Daoy (cell line): ENCODE results near the gene TRNP1. TPM values are rescaled to one million over a fixed set of nuclear protein-coding genes. Genes with fewer than 3 reads are reported as not detected.

Experiments used
- DNase-seq: peaks from one replicate; pipeline ENCODE4 v3.0.0-alpha.2; 2015; ENCODE audit warnings: low read depth
- total RNA-seq: library from RNA; depleted of rRNA; stranded (reverse); fragments of >200 nt; shearing (Covaris generic); gene quantifications from 2 replicates; pipeline ENCODE4 v1.2.3, GENCODE V29; 2014

Gene TRNP1
- total RNA-seq, 1 experiment from 2014 or later, result 3.3 TPM

DNA sequence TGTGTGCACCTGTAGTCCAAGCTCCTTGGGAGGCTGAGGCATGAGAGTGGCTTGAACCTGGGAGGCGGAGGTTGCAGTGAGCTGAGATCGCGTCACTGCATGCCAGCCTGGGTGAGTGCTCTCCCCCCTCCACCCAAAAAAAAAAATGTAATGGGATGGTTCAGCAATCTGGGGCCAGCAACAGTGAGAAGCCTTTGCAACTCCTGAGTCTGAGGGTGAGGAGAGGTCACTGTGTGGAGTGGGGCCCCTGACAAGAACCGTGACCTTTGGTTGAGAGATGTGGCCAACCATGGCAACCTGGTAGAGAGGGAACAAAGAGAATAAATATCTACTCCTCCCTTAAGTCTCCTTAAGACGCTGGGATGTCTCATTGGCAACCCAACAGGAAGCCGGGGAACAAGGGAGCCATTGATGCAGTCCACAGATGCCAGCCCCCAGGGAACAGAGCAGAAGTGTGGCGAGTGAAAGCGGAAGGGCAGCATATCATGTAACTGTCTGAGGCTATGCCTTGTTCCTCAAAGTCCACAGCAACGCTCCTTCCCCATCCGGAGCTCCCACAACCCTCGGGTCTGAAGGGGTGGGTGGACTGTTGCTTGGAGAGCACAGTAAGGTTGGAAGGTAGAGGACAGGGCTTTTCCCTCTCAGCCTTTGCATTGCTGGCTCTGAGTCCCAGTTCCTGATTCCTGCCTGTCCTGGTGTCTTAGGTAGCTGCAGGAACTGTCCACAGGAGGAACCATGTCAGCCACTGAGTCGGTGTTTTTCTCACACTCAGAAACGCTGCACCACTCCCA lies 8.3 kb downstream of the TRNP1 start:
- DNase-seq, result peak; percentile 59

DNA sequence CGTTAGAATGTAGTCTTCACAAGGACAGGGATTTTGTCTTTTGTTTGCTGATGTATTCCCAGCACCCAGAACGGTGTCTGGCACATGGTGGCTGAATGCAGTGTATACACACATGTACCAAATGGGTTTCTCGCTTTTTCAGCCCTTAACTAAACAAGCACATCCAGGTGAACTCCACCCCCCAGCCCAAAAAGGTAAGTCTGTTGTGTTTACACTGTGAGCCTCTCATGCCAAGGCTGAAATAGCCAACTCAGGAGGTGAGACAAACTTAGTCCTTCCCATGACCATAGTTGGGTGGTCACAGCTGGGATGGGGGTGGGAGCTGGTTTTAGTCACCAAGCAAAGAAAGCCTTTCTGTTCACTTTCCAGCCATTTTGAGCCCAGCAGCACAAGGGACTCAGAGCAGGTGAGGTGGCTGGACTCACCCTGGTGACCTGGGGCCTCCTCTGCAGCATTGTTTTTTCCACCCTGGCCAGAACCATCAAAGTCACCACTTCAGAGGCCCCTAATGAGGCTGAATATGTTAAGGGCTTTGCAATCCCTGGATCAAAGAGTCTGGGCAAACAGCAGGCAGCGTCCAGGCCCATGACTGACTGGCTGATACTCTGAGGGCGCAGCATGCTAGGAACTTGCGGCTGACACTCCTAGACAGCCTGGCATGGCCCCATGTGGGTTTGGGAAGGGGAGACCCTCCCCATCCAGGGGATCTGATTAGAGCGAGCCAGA lies 10.4 kb downstream of the TRNP1 start:
- DNase-seq, result no peak

DNA sequence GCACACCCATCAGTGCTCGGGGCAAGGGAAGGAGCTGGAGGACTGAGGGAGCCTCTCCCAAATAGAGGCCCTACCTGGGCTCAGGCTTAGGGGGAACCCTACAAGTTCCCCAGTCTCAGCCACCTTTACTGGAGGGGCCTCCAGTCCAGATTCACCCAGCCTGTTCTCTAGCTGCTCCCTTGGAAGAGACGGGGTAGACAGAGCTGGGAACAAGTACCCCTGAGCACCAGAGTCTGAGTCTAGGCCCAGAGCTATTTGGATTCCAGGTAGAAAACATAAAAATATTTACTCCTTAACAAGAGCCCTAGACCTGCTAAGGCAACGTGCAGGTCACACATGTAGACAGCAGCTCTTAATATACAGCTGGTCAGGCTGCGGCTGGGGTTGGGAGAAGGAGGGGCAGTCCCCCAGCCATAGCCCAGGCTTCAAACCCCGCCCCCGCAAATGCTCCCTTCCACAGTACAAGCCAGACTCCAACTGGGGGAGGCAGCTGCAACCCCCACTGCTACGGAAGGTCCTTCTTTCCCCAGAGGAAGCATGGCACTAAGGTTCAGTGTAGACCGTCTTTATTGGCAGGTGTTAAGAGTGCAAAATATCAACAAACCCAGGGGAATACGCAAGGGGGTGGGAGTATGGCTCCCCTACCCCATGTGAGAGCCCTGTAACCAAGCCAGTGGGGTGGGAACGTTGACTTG lies 11.1 kb downstream of the TRNP1 start:
- no peak for DNase-seq

DNA sequence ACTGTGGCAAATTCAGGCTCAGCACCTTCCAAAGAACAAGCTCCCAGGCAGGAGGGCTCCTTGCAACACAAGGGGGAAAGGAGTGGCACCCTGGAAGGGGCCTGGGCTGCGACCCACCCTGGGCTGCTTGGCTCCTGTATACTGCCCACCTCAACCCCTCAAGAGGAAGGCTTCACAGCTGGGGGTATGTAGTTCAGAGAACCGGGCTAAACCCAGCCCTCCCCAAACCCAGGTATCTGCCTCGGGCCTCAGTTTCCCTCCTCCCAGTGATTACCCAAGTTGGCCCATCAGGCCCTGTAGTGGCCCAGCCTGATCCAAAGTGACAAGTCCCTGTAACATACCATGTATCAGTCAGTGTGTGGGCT lies 11.7 kb downstream of the TRNP1 start:
- no peak for DNase-seq

DNA sequence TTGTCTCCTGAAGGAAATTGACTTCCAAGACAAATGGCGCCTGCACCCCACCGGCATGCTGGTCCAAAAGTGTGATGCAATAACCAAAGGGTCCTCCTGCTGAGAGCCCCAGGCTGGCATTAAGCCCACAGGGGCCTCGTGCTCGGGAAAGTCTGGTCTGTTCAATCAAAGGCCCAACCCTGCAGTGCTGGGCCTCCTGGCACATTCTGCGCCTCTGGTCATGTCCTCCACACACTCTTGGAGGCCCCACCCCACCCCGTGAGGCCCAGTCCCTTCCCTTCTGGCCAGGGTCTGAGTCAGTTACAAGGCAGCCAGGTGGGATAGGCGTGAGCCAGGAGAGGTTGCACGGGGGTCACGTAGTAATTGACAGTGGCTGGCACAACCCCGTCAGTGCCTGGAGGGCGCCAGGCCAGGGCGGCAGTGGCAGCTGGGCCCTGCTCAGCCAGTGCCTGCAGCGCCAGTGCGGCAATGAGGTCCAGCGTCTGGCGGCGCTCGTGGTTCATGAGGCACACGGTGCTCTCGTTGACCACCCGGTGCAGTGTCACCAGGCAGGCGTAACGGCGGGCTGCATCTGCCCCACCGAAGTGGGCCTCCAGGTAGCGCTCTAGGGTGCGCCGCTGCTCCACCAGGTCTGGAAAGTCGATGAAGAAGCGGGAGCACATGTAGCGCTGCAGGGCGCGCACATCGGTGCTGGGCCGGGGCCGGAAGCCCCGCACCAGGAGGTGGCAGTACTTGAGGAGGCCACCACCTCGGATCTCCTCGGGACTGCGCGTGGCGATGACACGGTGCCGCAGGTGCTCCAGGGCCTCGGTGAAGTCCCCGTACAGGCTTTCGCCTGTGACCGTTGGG lies 12.4 kb downstream of the TRNP1 start:
- no peak for DNase-seq

DNA sequence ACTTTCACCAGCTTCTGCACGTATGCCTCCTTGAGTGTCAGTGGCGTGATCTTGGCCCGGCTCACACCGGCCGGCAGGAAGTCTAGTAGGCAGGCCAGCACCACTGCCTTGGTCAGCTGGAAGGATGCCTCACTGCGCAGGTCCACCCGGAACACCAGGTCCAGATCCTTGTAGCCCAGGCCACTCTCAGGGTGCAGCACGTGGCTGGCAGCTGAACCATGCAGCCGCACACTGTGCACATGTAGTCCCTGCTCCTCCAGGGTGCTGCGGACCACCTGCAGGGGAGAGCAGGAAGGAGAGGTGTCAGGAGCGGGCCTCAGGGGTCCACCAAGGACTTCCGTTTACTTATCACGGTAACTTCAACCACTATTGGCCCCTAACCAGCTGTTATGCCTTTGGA lies 13.2 kb downstream of the TRNP1 start:
- no peak for DNase-seq

DNA sequence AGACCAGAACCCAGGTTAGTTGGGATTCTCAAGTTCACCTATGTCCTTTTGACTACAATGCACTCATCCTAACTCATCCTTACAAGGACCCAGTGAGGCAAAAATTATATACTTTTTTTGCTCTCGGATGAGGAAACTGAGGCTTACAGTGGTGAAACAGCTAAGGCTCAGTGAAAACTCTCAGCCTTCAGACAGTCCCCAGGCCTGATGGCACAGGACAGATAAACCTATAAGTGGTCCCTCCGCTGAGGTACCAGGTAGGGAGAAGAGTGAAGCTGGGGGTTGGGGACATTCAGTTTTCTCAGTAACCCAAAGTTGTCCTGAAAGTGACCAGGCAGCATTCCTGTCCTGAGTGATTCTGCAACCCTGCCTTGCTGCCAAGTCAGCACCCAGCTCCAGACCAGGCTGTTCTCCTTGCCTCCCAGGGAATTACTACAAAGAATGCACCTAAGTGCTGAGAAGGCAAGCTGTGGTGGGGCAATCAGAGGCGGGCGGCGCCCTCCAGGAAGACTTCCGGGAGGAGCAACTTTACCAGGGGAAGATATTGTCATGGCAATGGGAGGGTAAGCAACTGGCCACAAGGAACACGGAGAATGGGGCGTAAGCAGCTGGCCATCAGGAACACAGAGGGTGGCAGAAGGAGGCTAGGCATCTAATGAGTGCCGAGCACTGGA lies 14.6 kb downstream of the TRNP1 start:
- DNase-seq, result no peak

DNA sequence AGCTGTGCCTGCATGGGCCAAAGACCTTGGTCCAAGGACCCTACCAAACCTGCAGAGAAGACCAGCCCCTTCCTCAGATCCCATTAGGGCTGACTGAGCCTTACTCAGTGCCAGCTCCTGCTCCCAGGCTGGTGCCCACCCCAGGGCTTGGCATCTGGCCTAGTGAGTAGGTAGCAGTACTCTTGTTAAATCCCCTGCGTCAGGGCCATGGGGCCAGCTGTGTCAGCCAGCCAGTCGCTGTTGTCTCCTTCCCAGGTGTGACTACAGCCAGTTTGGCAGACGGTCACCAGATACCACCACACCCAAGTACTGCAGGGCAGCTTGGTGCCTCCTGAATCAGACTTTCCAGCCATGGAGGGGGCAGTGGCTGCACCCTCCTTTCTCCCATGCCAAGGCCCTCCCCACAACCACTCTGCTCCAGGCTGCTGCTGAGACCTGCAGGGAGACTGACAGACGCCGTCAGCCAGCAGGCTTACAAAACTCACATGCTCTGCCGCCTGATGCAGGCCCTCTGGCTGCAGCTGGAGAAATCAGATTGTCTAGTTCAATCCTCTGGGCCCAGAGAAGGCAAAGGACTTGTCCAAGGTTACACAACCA lies 16.2 kb downstream of the TRNP1 start:
- peak; percentile 52 for DNase-seq

DNA sequence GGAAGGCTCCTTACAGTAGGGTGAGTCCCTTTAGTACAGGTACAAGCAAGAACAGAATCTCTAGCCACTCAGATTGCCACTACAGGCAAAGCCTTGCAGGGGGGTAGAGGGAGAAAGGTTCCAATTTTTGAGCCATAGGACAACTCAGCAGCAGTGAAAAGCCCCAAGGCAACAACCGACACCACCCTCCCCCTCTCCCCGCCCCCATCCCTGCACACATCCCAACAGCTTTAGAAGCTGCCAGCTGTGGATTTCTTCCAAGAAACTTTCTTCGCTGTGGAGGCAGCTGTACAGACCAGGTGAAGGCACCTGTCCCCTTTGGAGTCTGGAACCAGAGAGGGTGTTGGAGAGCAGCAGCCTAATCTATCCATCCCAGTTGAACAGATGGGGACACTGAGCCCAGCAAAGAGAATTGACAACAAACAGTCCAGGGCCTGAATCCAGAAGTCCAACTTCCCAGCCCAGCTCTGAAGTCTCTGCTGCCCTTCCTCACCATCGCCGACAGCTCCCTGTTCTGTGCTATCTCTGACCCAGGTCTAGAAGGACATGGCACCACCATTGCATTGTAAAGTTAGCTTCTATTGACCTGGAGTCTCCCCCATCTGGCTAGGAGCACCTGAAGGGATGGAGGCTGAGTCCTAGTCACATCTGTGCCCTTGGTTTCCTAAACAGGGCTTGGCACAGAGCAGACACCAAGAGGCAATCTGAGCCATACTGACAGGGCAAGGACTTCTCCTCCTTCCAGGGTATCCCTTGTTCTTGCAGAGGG lies 16.9 kb downstream of the TRNP1 start:
- DNase-seq, result no peak

DNA sequence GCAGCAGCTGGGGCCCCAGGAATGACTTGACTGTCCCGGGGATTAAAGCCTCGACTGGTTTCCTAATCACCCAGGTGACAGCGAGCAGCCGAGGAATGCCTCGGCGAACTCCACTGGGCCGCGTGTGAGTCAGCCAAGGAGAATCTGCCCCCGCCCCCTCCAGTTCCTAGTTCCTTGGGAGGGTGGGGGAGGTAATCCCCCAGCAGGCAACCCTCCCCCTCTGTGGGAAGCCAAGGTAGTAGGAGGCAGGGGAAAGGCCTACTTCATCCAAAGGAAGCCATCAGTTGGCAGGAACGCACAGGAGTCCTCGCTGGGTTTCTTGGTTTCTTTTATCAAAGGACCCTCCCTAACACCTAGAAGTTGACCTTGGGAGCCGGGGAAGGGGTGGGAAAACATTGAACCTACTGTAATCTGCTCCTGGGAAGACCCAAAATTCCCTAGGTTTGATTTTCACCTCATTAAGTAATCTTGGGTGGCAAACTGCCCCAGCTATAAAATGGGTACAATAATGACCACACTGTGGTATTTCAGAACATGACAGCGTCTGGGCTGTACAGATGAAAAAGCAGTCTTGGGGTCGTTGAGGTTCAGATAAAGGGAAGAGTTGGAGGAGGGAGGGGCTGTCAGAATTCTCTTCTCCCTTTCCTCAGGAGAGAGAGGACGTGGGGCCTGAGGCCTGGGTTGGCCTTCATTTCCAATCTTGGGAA lies 17.7 kb downstream of the TRNP1 start:
- peak; percentile 95 for DNase-seq

DNA sequence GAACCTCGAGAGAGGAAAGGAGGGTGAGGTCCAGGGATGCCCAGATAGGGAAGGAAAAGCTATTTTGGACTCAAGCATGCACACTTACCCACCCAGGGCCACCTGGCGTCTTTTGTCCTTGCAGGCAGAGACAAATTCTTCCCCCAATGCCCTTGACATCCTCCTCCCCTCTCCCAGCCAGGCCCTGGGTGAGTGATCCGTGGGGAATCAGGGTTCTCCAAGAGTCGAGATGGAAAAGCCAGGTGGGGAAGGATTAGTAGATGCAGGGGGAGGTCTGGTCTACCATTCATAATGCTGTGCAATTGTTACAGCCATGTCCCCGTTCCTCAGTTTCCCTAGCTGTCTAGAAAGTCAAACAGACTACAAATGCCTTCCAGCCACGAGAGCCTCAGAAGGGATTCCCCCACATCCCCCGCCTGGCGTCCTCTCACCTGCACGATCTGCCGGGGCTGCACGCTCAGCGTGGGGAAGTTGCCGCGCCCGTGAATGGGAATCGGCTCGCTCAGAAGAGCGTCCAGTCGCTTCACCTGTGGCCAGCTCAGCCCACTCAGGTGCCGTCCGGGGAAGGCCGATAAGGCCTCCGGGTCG lies 18.6 kb downstream of the TRNP1 start:
- DNase-seq, result no peak

DNA sequence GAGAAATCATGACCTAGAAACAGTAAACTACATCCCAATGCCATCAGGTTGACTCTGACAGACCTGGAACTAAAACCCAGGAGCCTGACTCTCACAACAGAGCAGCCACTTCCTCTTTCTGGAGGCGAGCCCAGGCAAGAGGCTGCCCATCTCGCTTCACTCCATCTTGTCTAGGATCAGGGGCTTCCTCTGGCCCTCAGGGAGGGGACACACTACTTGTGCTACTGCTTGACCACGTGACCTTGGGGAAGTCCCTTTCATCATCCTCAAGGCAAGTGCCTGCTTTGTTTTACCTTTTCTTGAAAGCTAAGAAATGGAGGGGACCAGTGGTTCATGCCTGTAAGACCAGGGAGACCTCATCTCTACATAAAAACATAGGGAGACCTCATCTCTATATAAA lies 21.8 kb downstream of the TRNP1 start:
- DNase-seq, result no peak

DNA sequence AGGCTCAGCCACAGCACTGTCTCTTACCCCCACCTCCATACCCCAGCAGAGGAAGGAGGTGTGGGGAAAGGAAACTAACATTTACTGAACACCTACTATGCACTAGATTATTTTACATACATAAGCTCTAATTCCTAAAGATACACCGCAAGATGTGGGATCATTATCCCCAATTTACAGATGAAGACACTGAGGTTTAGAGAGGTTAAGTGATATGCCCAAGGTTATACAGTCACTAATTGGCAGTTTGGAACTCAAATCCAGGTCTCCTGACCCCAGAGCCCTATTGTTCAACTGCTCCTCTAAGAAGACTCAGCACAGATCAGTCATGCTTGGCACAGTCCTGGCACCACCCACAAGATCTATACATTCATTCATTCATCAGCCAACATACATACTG lies 22.9 kb downstream of the TRNP1 start:
- no peak for DNase-seq

DNA sequence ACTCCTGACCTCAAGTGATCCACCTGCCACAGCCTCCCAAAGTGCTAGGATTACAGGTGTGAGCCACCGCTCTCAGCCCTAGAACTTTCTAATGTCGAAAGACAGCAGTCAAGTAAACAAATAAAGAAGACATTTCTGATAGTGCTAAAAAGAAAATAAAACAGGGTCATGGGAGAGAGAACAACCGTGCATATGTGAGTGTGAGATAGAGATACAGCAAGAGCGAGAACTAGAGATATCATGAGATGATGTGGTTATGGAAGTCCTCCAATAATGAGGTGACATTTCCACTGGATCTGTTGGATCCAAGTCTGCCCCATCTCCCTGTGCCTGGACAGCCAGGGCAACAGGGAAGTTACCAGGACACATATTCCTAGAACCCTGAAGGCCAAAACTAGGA lies 23.7 kb downstream of the TRNP1 start:
- DNase-seq, result no peak

DNA sequence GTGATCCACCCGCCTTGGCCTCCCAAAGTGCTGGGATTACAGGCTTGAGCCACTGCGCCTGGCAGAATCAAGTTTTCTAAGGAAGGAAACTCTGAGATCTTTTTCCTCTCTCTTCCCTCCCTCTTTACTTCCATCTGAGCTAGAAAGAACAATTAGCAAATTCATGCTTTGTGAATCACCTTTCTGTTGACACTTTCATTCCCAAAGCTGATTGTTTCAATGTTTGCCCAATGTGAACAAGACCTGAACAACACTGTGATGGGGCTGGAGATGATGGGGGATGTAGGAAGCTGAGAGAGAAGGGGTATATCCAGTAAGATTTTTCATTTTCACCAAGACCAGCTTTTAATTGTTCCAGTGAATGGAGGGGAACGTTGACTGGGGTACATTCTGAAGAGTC lies 24.8 kb downstream of the TRNP1 start:
- no peak for DNase-seq

DNA sequence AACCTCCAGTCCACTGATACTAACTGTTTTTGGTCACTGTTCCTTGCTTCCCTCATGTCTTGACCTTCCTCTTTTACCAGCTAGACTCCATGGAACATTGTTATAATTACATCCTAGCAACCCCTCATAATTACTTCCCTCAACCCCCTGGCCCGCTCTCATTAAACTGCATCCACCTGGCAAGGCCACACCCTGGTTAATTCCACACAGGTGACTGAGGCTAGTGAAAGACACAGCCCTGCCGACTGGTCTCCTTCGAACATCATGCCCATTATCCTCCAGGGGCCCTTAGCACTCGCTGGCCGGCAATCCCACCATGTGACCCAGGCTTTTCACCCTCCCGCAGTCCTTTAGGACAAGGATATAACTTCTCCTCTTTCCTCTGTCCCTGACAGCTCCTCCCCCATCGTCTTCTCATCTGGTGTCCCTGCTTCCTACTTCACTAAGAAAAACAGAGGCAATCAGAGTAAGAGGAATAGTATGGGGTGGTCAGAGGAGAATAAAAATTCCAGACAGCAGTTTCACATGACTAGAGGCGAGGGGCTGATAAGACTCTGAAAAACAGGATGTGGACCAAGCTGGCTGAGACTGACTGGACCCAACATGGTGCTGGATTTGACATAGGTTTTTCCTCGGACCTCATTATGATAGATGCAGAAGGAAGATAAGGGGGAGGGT lies 28.0 kb downstream of the TRNP1 start:
- no peak for DNase-seq

DNA sequence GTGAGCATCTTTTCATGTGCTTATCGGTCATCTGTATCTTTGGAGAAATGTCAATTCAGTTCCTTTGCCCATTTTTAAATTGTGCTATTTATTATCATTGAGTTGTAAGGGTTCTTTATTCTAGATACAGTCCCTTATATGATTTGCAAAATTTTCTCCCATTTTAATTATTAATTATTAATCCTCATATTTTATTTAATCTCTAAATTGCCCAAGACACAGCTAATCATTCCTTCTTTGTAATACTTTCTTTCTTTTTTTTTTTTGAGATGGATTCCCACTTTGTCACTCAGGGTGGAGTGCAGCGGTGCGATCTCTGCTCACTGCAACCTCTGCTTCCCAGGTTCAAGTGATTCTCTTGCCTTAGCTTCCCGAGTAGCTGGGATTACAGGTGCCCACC lies 32.2 kb downstream of the TRNP1 start:
- DNase-seq, result no peak
